T-helper 9 cell (primary cell): ENCODE measurements around the gene MED1.

Source experiments
- DNase-seq: peaks from one replicate; pipeline ENCODE4 v3.0.0-alpha.2; 2020

MED1 gene

DNA sequence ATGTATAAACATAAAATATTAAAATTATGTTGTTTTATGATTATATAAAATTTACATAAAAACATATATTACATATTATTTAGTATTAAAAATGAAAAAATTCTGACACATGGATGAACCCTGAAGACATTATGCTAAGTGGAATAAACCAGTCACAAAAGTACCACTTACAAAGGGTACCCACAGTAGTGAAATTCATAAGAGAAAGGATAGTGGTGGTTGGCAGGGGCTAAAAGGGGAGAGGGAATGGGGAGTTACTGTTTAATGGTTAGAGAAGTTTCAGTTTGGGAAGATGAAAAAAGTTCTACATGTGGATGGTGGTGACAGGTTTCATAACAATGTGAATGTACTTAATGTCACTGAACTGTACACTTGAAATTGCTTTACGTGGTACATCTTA, 91.1 kb downstream of the MED1 start:
- DNase-seq: no peak

DNA sequence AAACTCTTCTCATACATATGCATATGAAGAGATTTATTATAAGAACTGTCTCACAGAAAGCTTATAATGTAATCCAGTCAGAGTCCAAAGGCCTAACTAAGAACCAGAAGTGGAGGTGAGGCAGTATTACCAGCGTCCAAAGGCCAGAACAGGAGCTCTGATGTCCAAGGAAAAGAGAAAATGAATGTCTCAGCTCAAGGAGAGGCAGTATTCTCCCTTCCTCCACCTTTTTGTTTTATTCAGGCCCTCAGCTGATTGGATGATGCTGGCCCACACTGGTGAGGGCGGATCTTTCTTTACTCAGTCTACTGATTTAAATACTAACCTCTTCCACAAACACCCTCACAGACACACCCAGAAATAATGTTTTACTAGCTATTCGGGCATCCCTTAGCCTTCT, 93.1 kb downstream of the MED1 start:
- no peak for DNase-seq

DNA sequence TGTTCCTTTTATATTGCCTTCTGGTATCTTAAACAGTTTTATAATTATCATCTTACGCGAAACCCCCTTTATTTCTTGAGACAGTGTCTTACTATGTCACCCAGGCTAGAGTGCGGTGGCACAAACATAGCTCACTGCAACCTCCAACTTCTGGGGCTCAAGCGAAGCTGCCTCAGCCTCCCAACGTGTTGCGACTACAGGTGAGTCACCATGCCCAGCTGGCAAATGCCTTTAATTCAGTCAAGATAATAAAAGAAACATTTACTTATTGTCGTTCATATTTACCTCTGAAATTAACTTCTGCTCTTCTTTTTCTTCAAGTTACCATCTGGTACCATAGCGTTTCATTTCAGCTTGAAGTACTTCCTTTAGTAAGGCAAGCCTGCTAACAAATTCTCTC, 93.6 kb downstream of the MED1 start:
- no peak for DNase-seq
